ENCODE measurements around the gene BNIP3. TPM values are rescaled to one million over a fixed set of nuclear protein-coding genes. Genes with fewer than 3 reads are reported as not detected.

BNIP3 gene
- total RNA-seq, 1 donor from 2014 or later, result 112 TPM

DNA sequence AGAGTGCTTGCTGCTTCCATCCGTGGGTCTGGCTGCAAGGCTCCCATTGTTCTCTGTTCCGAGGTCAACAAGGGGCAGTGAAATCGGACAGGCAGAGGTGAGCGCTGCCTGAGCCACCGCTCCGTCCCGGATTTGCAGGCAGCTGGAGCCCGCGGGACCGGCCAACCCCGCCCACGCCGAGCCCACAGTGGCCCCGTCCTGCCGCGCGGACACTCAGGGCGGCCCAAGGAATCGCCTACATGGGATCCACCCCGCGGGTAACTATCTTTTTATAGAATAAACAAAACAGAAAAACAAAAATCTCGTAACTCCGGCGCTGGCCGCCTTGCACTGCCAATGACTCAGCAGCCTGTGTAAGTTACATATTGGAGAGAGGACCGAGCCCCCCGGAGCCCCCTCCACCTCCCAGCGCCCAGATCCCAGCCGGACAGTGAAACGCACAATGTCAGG is 1.9 kb downstream of the BNIP3 start:
- Mint-ChIP-seq H3K36me3 (ENCODE audit: low read depth, unreplicated experiment) (peaks cover 17% of the 10 kb centered on the region), H3K27me3 (ENCODE audit: low read depth, unreplicated experiment) (peaks cover 3% of the 10 kb centered on the region), H3K9me3 (ENCODE audit: unreplicated experiment) (no peaks in the 10 kb centered on the region), H3K4me3 (ENCODE audit: unreplicated experiment) (peak overlapping the region; percentile 90), H3K27ac (ENCODE audit: unreplicated experiment) (peak overlapping the region; percentile 77), H3K4me1 (ENCODE audit: low read depth, unreplicated experiment) (peaks cover 22% of the 10 kb centered on the region)
- Histone ChIP-seq H3K9ac (ENCODE audit: low read length) (peak overlapping the region; percentile 58), H3K36me3 (ENCODE audit: insufficient read depth, low read length) (no peaks in the 10 kb centered on the region), H3K9me3 (ENCODE audit: insufficient read depth, low read depth, low read length) (no peaks in the 10 kb centered on the region), H3K4me2 (ENCODE audit: low read length) (peak overlapping the region; percentile 98), H3K79me2 (ENCODE audit: insufficient read depth, low read length) (peaks cover 61% of the 10 kb centered on the region), H4K20me1 (ENCODE audit: insufficient read depth, low read length) (peaks cover 52% of the 10 kb centered on the region), H3K4me1 (ENCODE audit: insufficient read depth, low read length) (peaks cover 17% of the 10 kb centered on the region), H3K4me3 (ENCODE audit: insufficient read depth, low read depth, low read length) (peak overlapping the region; percentile 53), H3K27me3 (ENCODE audit: insufficient read depth, low read length) (no peaks in the 10 kb centered on the region), H3K27ac (ENCODE audit: low read depth, low read length) (no peak overlapping the region), H2AFZ (ENCODE audit: low read depth, low read length) (peak overlapping the region; percentile 21)
- TF ChIP-seq, protein P1, sequence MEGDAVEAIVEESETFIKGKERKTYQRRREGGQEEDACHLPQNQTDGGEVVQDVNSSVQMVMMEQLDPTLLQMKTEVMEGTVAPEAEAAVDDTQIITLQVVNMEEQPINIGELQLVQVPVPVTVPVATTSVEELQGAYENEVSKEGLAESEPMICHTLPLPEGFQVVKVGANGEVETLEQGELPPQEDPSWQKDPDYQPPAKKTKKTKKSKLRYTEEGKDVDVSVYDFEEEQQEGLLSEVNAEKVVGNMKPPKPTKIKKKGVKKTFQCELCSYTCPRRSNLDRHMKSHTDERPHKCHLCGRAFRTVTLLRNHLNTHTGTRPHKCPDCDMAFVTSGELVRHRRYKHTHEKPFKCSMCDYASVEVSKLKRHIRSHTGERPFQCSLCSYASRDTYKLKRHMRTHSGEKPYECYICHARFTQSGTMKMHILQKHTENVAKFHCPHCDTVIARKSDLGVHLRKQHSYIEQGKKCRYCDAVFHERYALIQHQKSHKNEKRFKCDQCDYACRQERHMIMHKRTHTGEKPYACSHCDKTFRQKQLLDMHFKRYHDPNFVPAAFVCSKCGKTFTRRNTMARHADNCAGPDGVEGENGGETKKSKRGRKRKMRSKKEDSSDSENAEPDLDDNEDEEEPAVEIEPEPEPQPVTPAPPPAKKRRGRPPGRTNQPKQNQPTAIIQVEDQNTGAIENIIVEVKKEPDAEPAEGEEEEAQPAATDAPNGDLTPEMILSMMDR (IDR thresholded peaks at IDR 0.05; ENCODE audit: insufficient read depth, low read depth, low read length), result no peak
- no peak for TF ChIP-seq EZH2 (IDR thresholded peaks at IDR 0.05; ENCODE audit: insufficient read depth, low read length)
- FAIRE-seq (no peak), DNase-seq (ENCODE audit: low read depth) (no peak)

DNA sequence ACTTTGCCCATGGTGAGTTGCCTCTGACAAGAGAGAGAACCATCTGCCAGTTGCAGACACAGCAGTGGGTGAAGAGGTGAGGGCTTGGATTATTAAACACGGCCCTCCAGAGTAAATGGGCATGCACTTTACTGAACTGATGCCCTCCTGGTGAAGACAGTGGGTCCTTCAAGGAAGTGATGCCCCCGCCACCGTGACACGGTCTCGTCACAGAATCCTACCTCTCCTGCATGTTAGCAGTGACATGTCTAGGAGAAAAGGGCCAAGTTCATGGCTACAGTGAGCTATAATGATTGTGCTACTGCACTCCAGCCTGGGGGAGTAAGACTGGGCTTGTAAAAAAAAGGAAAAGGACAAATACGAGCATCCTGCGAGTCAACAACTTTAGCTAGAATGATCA is 2.4 kb downstream of the BNIP3 start:
- peak overlapping the region; percentile 90 for H3K4me3 Mint-ChIP-seq (ENCODE audit: unreplicated experiment)
- Histone ChIP-seq H3K9me3 (ENCODE audit: insufficient read depth, low read depth, low read length) (no peaks in the 10 kb centered on the region), H3K79me2 (ENCODE audit: insufficient read depth, low read length) (peaks cover 63% of the 10 kb centered on the region), H3K4me2 (ENCODE audit: low read length) (peak overlapping the region; percentile 98), H3K9ac (ENCODE audit: low read length) (peak overlapping the region; percentile 58), H3K27ac (ENCODE audit: low read depth, low read length) (no peak overlapping the region), H3K4me1 (ENCODE audit: insufficient read depth, low read length) (peaks cover 17% of the 10 kb centered on the region), H4K20me1 (ENCODE audit: insufficient read depth, low read length) (peaks cover 57% of the 10 kb centered on the region), H3K4me3 (ENCODE audit: insufficient read depth, low read depth, low read length) (peak overlapping the region; percentile 53), H3K36me3 (ENCODE audit: insufficient read depth, low read length) (no peaks in the 10 kb centered on the region), H2AFZ (ENCODE audit: low read depth, low read length) (peak overlapping the region; percentile 21), H3K27me3 (ENCODE audit: insufficient read depth, low read length) (no peaks in the 10 kb centered on the region)
- no peaks in the 10 kb centered on the region for H3K9me3 Mint-ChIP-seq (ENCODE audit: unreplicated experiment)
- DNase-seq (ENCODE audit: low read depth) (no peak), FAIRE-seq (no peak)
- H3K27me3 Mint-ChIP-seq (ENCODE audit: low read depth, unreplicated experiment), result peaks cover under 1% of the 10 kb centered on the region
- no peak for TF ChIP-seq EZH2 (IDR thresholded peaks at IDR 0.05; ENCODE audit: insufficient read depth, low read length)
- H3K36me3 Mint-ChIP-seq (ENCODE audit: low read depth, unreplicated experiment), result peaks cover 17% of the 10 kb centered on the region
- peak overlapping the region; percentile 70 for H3K27ac Mint-ChIP-seq (ENCODE audit: unreplicated experiment)
- H3K4me1 Mint-ChIP-seq (ENCODE audit: low read depth, unreplicated experiment), result peaks cover 22% of the 10 kb centered on the region

DNA sequence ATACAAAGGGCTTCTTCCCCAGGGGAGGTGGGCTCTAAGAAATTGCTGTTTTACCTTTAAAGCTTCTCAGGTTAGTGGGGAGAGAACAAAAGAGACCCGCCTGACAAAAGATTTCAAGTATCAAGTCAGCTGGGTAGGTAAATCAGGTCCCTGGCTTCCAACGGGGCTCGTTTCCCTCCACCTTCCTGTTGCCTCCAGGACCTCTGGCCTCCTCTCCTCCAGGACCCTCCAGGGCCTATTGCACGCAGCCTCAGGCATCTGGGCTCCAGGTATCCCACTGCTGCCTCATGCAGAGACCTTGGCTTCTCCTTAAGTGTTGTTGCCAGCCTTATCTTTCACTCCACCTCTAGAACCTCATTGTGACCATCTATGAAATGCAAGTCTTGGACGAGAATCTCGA is 2.9 kb downstream of the BNIP3 start:
- Histone ChIP-seq H3K9ac (ENCODE audit: low read length) (no peak overlapping the region), H3K4me3 (ENCODE audit: insufficient read depth, low read depth, low read length) (no peak overlapping the region), H3K27me3 (ENCODE audit: insufficient read depth, low read length) (no peaks in the 10 kb centered on the region), H3K79me2 (ENCODE audit: insufficient read depth, low read length) (peaks cover 68% of the 10 kb centered on the region), H3K27ac (ENCODE audit: low read depth, low read length) (no peak overlapping the region), H3K4me1 (ENCODE audit: insufficient read depth, low read length) (peaks cover 17% of the 10 kb centered on the region), H4K20me1 (ENCODE audit: insufficient read depth, low read length) (peaks cover 62% of the 10 kb centered on the region), H3K9me3 (ENCODE audit: insufficient read depth, low read depth, low read length) (no peaks in the 10 kb centered on the region), H2AFZ (ENCODE audit: low read depth, low read length) (no peak overlapping the region), H3K36me3 (ENCODE audit: insufficient read depth, low read length) (no peaks in the 10 kb centered on the region), H3K4me2 (ENCODE audit: low read length) (peak overlapping the region; percentile 98)
- H3K36me3 Mint-ChIP-seq (ENCODE audit: low read depth, unreplicated experiment), result peaks cover 20% of the 10 kb centered on the region
- no peaks in the 10 kb centered on the region for H3K27me3 Mint-ChIP-seq (ENCODE audit: low read depth, unreplicated experiment)
- no peaks in the 10 kb centered on the region for H3K9me3 Mint-ChIP-seq (ENCODE audit: unreplicated experiment)
- DNase-seq (ENCODE audit: low read depth), result no peak
- H3K4me3 Mint-ChIP-seq (ENCODE audit: unreplicated experiment), result peak overlapping the region; percentile 90
- peaks cover 19% of the 10 kb centered on the region for H3K4me1 Mint-ChIP-seq (ENCODE audit: low read depth, unreplicated experiment)
- no peak for FAIRE-seq
- no peak overlapping the region for H3K27ac Mint-ChIP-seq (ENCODE audit: unreplicated experiment)
- TF ChIP-seq EZH2 (IDR thresholded peaks at IDR 0.05; ENCODE audit: insufficient read depth, low read length), result no peak
- TF ChIP-seq, protein P1 (IDR thresholded peaks at IDR 0.05; ENCODE audit: insufficient read depth, low read depth, low read length), result no peak

Data from astrocyte (in vitro differentiated cells and primary cell).